Breast epithelium (tissue), 3 donors: Measurements from ENCODE around the gene ZNF586.

Source experiments
- CTCF ChIP-seq, 3 donors: fragments of 450-650 bp; IDR thresholded peaks; one replicate each; pipeline ENCODE4 v1.5.1; 2016 to 2017; ENCODE audit warnings: antibody characterized with exemption in 3 of 3, mild to moderate bottlenecking in 3 of 3, moderate library complexity in 3 of 3
- POLR2AphosphoS5 ChIP-seq, 3 donors: sonication (generic); formaldehyde crosslinking; IDR thresholded peaks; one replicate each; pipeline ENCODE4 v1.6.1; 2017; ENCODE audit warnings: antibody characterized with exemption in 3 of 3

GRCh38 chr19:57829316-57829715, 59.8 kb downstream of the ZNF586 start:
- no peak for TF ChIP-seq CTCF (IDR thresholded peaks at IDR 0.05)
- TF ChIP-seq POLR2AphosphoS5 (IDR thresholded peaks at IDR 0.05): no peak
